Stimulated activated CD8-positive, alpha-beta memory T cell treated with anti-CD3 and anti-CD28 coated beads, Interleukin-15, amount 100 ng/mL, for 24 hours (primary cell): ENCODE measurements around the gene ATP6V0D1.

Source experiments
- DNase-seq: peaks from one replicate; pipeline ENCODE4 v3.0.0-alpha.2; 2020; ENCODE audit warnings: low read depth

ATP6V0D1 gene

GRCh38 chr16:67463059-67463458 lies 17.9 kb downstream of the ATP6V0D1 start:
- no peak for DNase-seq

- DNase-seq, result no peak
Measured at GRCh38 chr16:67462279-67462655, 18.7 kb downstream of the ATP6V0D1 start.

GRCh38 chr16:67461600-67462278 lies 19.2 kb downstream of the ATP6V0D1 start:
- no peak for DNase-seq

GRCh38 chr16:67460961-67461360 lies 20.0 kb downstream of the ATP6V0D1 start:
- DNase-seq, result no peak

- DNase-seq, result no peak
Measured at GRCh38 chr16:67460168-67460567, 20.8 kb downstream of the ATP6V0D1 start.

GRCh38 chr16:67459861-67460150 lies 21.2 kb downstream of the ATP6V0D1 start:
- DNase-seq, result no peak

GRCh38 chr16:67459066-67459860 lies 21.7 kb downstream of the ATP6V0D1 start:
- DNase-seq, result no peak

GRCh38 chr16:67458121-67458641 lies 22.8 kb downstream of the ATP6V0D1 start:
- DNase-seq, result no peak

- no peak for DNase-seq
Measured at GRCh38 chr16:67457611-67458010, 23.3 kb downstream of the ATP6V0D1 start.

- DNase-seq, result no peak
Measured at GRCh38 chr16:67456391-67457081, 24.4 kb downstream of the ATP6V0D1 start.

GRCh38 chr16:67454852-67455251 lies 26.1 kb downstream of the ATP6V0D1 start:
- no peak for DNase-seq

GRCh38 chr16:67454104-67454503 lies 26.9 kb downstream of the ATP6V0D1 start:
- DNase-seq, result no peak

GRCh38 chr16:67451704-67452435 lies 29.1 kb downstream of the ATP6V0D1 start:
- DNase-seq, result no peak

- DNase-seq, result no peak
Measured at GRCh38 chr16:67451061-67451703, 29.8 kb downstream of the ATP6V0D1 start.

- no peak for DNase-seq
Measured at GRCh38 chr16:67449739-67450138, 31.2 kb downstream of the ATP6V0D1 start.

- no peak for DNase-seq
Measured at GRCh38 chr16:67449336-67449735, 31.6 kb downstream of the ATP6V0D1 start.

- DNase-seq, result no peak
Measured at GRCh38 chr16:67448580-67448979, 32.4 kb downstream of the ATP6V0D1 start.

- DNase-seq, result peak; percentile 39
Measured at GRCh38 chr16:67447508-67448076, 33.4 kb downstream of the ATP6V0D1 start.

GRCh38 chr16:67446968-67447507 lies 33.9 kb downstream of the ATP6V0D1 start:
- no peak for DNase-seq

- no peak for DNase-seq
Measured at GRCh38 chr16:67445913-67446907, 34.7 kb downstream of the ATP6V0D1 start.
